ENCODE results near the gene ANTXRL.
"Not testable (repeated sequence)": the region's sequence is repeated elsewhere in the genome, so short reads cannot be mapped to it uniquely, and the experiment has no call there.

The ANTXRL gene

GRCh38 chr10:46295350-46296010 is 8.7 kb downstream of the ANTXRL start:
- DNase-seq (ENCODE audit: low read depth), result not testable (repeated sequence)

GRCh38 chr10:46296086-46296485 is 9.3 kb downstream of the ANTXRL start:
- DNase-seq (ENCODE audit: low read depth), result not testable (repeated sequence)

- no peak for DNase-seq (ENCODE audit: low read depth)
Observed at GRCh38 chr10:46296641-46297141, 9.9 kb downstream of the ANTXRL start.

- DNase-seq (ENCODE audit: low read depth), result no peak
Observed at GRCh38 chr10:46297406-46298204, 10.8 kb downstream of the ANTXRL start.

- no peak for DNase-seq (ENCODE audit: low read depth)
Observed at GRCh38 chr10:46298477-46299285, 11.9 kb downstream of the ANTXRL start.

- DNase-seq (ENCODE audit: low read depth), result no peak
Observed at GRCh38 chr10:46299286-46299535, 12.4 kb downstream of the ANTXRL start.

GRCh38 chr10:46299536-46300369 is 13.0 kb downstream of the ANTXRL start:
- DNase-seq (ENCODE audit: low read depth), result no peak

- not testable (repeated sequence) for DNase-seq (ENCODE audit: low read depth)
Observed at GRCh38 chr10:46300370-46300711, 13.5 kb downstream of the ANTXRL start.

- DNase-seq (ENCODE audit: low read depth), result no peak
Observed at GRCh38 chr10:46301056-46301645, 14.4 kb downstream of the ANTXRL start.

GRCh38 chr10:46301721-46302479 is 15.1 kb downstream of the ANTXRL start:
- DNase-seq (ENCODE audit: low read depth), result no peak

- not testable (repeated sequence) for DNase-seq (ENCODE audit: low read depth)
Observed at GRCh38 chr10:46302765-46303352, 16.1 kb downstream of the ANTXRL start.

- DNase-seq (ENCODE audit: low read depth), result no peak
Observed at GRCh38 chr10:46304062-46304461, 17.3 kb downstream of the ANTXRL start.

- not testable (repeated sequence) for DNase-seq (ENCODE audit: low read depth)
Observed at GRCh38 chr10:46304671-46305070, 17.9 kb downstream of the ANTXRL start.

GRCh38 chr10:46305079-46305818 is 18.5 kb downstream of the ANTXRL start:
- no peak for DNase-seq (ENCODE audit: low read depth)

- DNase-seq (ENCODE audit: low read depth), result no peak
Observed at GRCh38 chr10:46305986-46306385, 19.2 kb downstream of the ANTXRL start.

GRCh38 chr10:46306516-46307184 is 19.9 kb downstream of the ANTXRL start:
- DNase-seq (ENCODE audit: low read depth), result no peak

- DNase-seq (ENCODE audit: low read depth), result no peak
Observed at GRCh38 chr10:46307281-46308112, 20.7 kb downstream of the ANTXRL start.

GRCh38 chr10:46308113-46308415 is 21.3 kb downstream of the ANTXRL start:
- no peak for DNase-seq (ENCODE audit: low read depth)

Data from activated T-helper 9 cell treated with anti-CD3 and anti-CD28 coated beads, Interleukin-2, amount 50 U/mL, for 16 hours (primary cell).